GM21367 (cell line): ENCODE data around the gene ATP6V1B1.
"Not testable (repeated sequence)": the region's sequence is repeated elsewhere in the genome, so short reads cannot be mapped to it uniquely, and the experiment has no call there.

Experiments
- ATAC-seq: cut with Tn5 transposase; IDR thresholded peaks from one replicate; pipeline ENCODE4 v1.9.1; 2021; ENCODE audit not compliant: unreplicated experiment

The ATP6V1B1 gene

GRCh38 chr2:70987386-70987785 is 51.7 kb downstream of the ATP6V1B1 start:
- ATAC-seq, result no peak

GRCh38 chr2:70988151-70988550 is 52.5 kb downstream of the ATP6V1B1 start:
- ATAC-seq, result no peak

GRCh38 chr2:70988726-70989648 is 53.3 kb downstream of the ATP6V1B1 start:
- ATAC-seq, result no peak

GRCh38 chr2:70990216-70990615 is 54.5 kb downstream of the ATP6V1B1 start:
- no peak for ATAC-seq

GRCh38 chr2:70991142-70991541 is 55.4 kb downstream of the ATP6V1B1 start:
- no peak for ATAC-seq

GRCh38 chr2:70991742-70992141 is 56.0 kb downstream of the ATP6V1B1 start:
- ATAC-seq, result no peak

- no peak for ATAC-seq
Observed at GRCh38 chr2:70992945-70993853, 57.5 kb downstream of the ATP6V1B1 start.

- peak; percentile 14 for ATAC-seq
Observed at GRCh38 chr2:70994009-70994698, 58.5 kb downstream of the ATP6V1B1 start.

GRCh38 chr2:70994699-70995425 is 59.2 kb downstream of the ATP6V1B1 start, which contains the start of gene TEX261:
TEX261 (minus strand) TSS chr2:70994873; CDS start chr2:70994757, 116 bp downstream.
- ATAC-seq, result peak; percentile 94

GRCh38 chr2:70995426-70995729 is 59.7 kb downstream of the ATP6V1B1 start:
- ATAC-seq, result peak; percentile 35

- ATAC-seq, result not testable (repeated sequence)
Observed at GRCh38 chr2:70998885-70999284, 63.2 kb downstream of the ATP6V1B1 start.

- ATAC-seq, result no peak
Observed at GRCh38 chr2:70999362-70999761, 63.7 kb downstream of the ATP6V1B1 start.

- ATAC-seq, result not testable (repeated sequence)
Observed at GRCh38 chr2:70999931-71000330, 64.2 kb downstream of the ATP6V1B1 start.

- ATAC-seq, result peak; percentile 82
Observed at GRCh38 chr2:71000780-71001591, 65.3 kb downstream of the ATP6V1B1 start.

GRCh38 chr2:71001592-71001927 is 65.9 kb downstream of the ATP6V1B1 start:
- no peak for ATAC-seq

- no peak for ATAC-seq
Observed at GRCh38 chr2:71001981-71002570, 66.4 kb downstream of the ATP6V1B1 start.

- no peak for ATAC-seq
Observed at GRCh38 chr2:71003396-71003795, 67.7 kb downstream of the ATP6V1B1 start.

- no peak for ATAC-seq
Observed at GRCh38 chr2:71003966-71004755, 68.5 kb downstream of the ATP6V1B1 start.

- ATAC-seq, result no peak
Observed at GRCh38 chr2:71004857-71005256, 69.2 kb downstream of the ATP6V1B1 start.
